Stromal cell of bone marrow (primary cell): ENCODE data around the gene AFF2.
"Not testable (repeated sequence)": the region's sequence is repeated elsewhere in the genome, so short reads cannot be mapped to it uniquely, and the experiment has no call there.

ENCODE experiments used
- DNase-seq: peaks from one replicate; pipeline ENCODE4 v3.0.0-alpha.2; 2012; ENCODE audit warnings: low read depth

The AFF2 gene

GRCh38 chrX:148856505-148856904, 356.1 kb downstream of the AFF2 start:
- no peak for DNase-seq

GRCh38 chrX:148865277-148866210, 365.1 kb downstream of the AFF2 start:
- no peak for DNase-seq

GRCh38 chrX:148867596-148867995, 367.2 kb downstream of the AFF2 start:
- DNase-seq: no peak

GRCh38 chrX:148871422-148872160, 371.2 kb downstream of the AFF2 start:
- peak; percentile 47 for DNase-seq

GRCh38 chrX:148872161-148872535, 371.7 kb downstream of the AFF2 start:
- no peak for DNase-seq

GRCh38 chrX:148872881-148873280, 372.5 kb downstream of the AFF2 start:
- DNase-seq: no peak

- no peak for DNase-seq
Observed at GRCh38 chrX:148874636-148875246, 374.3 kb downstream of the AFF2 start.

DNA sequence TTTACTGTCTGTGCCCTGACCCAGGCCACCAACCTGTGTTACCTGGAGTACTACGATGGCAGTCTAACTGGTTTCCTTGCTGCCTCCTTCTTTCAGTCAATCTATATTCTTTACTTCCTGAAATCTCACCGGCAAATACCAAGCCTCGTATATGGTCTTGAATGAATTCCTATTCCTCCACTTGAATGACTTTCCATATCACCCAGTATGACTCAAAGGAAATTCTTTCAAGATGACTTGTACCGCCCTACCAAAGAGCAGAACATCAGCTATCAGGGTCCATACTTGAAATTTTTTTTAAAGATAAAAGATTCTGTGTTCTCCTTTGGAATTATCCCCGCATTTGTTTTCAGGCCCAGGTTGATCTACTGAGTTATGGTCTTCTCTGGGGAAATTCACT, 378.0 kb downstream of the AFF2 start:
- DNase-seq: no peak

- no peak for DNase-seq
Observed at GRCh38 chrX:148885203-148885602, 384.8 kb downstream of the AFF2 start.

- DNase-seq: no peak
Observed at GRCh38 chrX:148893395-148893794, 393.0 kb downstream of the AFF2 start.

DNA sequence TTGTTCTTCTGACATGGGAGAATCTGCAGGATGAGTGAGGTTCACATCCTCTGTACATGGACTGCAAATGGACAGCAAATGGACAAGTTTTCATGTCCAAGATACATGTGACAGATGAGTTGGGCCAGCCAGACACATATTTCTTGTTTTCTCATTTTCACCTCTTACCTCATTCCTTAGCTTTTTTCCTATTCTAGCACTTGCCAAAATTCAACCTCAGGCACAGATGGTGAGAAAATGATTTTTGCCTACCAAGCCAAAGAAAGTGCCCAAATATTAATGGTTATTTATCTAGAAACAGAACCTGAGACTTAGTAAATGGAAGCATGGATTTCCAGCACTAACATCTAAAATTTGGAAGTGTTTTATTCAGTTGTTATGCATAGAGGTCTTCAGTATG, 402.2 kb downstream of the AFF2 start:
- no peak for DNase-seq

- no peak for DNase-seq
Observed at GRCh38 chrX:148903176-148903575, 402.8 kb downstream of the AFF2 start.

DNA sequence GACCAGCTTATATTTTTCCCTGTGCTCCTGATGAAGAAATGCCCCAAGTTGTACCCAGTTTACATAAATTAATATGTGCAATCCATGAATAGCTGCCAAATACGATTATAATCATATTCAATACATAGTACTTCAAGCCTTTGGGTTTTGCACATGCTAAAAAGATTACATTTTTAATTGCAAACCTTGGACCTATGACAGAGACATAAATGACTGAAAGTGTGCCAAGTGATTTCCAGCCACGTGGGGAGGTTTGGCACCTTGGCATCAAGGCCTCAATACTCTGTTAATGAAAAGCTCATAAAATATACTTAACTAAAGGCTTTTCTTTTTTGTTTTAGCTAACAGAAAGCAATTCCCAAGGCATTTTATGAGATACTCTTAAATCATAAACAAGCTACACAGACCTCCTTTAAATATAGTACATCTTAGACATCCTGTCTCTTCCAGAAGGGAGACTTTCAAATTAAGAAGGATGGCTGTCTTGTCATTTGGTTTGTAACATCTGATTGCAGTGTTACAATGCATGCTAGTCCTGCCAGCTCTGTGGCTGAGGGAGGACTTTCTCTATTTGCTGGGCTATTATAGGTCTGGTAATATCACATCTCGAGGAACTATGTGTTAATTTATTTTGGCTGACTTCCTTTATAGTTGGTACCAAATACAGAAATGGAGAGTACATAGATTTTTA, 404.1 kb downstream of the AFF2 start:
- DNase-seq: no peak

DNA sequence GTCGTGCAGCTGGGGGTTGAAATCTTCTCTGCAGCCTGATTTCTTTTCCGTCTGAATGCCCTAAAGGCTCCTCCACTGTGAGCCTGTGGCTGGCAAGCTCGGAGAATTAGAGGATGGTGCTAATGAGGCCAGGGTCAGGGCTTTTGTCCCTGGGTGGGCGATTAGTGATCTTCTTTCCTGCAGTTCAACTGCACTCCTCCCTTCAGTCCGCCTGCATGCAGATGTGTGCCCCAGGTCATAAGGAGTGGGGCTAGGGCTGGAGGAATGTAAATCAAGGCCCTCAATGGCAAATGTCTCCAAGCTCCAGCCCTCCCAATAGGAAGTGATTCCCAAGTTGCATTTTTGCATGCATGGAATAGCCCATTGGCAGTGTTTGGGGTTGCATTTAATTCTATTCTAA, 405.0 kb downstream of the AFF2 start:
- no peak for DNase-seq

DNA sequence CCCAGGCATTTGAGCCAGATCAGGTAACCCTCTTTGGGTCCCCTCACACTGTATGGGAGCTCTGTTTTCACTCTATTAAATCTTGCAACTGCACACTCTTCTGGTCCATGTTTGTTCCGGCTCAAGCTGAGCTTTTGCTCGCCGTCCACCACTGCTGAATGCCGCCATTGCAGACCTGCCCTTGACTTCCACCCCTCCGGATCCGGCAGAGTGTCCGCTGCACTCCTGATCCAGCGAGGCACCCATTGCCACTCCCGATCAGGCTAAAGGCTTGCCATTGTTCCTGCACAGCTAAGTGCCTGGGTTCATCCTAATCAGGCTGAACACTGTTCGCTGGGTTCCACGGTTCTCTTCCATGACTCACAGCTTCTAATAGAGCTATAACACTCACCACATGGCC, 406.2 kb downstream of the AFF2 start:
- DNase-seq: not testable (repeated sequence)

- DNase-seq: no peak
Observed at GRCh38 chrX:148909758-148910157, 409.3 kb downstream of the AFF2 start.

DNA sequence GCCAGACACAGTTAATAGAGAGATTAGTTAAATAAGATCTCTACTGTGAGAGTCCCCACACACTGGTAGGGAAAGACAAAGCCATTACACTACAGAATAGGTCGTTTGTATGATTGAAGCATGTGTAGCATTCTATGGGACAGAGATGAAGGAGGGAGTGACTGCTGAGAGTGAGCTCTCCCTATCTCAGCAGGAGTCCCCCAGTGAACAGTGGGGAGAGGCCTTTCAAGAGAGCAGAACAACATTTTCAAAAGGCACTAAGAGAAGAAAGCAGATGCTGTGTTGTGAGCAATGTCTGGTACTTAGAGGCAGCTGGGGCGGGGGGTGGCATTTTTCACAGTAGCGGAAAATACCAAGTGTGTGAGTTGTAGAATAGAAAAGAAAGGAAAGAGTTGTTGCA, 413.6 kb downstream of the AFF2 start:
- DNase-seq: no peak

GRCh38 chrX:148914783-148915182, 414.4 kb downstream of the AFF2 start:
- DNase-seq: no peak

DNA sequence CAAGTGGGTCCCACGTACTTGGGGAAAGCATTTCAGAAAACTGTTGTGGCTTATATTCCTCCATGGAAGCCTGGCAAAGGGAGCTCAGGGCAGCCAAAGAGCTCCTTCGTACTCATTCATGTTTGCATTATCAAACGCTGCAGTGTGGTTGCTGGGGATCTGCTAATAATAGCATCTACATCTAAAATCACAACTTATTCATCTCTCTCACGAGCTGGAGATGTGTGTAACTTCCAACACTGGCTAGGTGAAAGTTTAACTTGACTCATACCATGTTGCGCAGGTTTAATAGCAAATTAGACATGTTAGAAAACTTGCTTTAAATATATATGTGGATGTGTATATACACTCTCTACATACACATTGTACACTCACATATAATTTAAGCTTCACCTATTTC, 415.1 kb downstream of the AFF2 start:
- no peak for DNase-seq

GRCh38 chrX:148917441-148917840, 417.0 kb downstream of the AFF2 start:
- DNase-seq: no peak

DNA sequence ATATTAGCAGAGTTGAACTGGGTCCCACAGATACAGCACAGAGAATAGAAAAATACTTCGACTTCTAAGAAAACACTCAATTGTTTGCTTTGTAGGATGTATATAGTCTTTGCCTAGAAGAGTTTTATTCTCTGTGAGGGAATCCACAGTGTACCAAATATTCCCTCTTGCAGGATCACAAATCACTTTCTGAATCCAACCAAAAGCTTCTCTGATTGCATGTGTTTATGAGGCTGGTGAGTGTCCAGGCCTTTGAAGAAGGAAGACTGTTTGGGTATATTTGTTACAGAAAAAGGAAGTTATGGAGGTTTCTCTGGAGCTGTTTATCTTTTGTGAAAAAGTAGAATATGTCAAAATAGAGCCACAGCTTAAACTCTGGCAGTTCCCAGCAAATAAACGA, 423.2 kb downstream of the AFF2 start:
- no peak for DNase-seq

DNA sequence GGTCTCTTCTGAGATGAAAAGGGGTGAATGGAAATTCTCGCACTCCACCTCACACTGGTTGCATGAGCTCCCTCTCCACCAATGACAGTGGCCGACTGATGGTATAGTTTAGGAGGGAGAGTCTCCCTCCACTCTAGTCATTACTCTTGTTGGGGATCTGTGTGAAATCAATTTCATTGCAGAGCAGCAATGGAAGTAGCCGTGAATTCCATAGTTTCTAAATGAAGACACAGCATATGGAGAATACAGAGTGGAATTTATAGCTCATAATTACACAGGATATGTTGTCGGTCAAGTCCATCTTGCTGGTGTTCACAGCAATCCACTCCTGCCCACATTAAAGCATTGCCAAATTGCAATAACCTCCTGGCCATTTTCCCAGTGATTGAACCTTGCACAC, 426.0 kb downstream of the AFF2 start:
- no peak for DNase-seq
